IMR-90 (cell line): ENCODE results near the gene NALCN. TPM values are rescaled to one million over a fixed set of nuclear protein-coding genes. Genes with fewer than 3 reads are reported as not detected.

Experiments used
- ATAC-seq: fragments of 200-7000 bp; cut with Tn5 transposase; 2 replicates; pipeline ENCODE4 v1.9.1; 2020; ENCODE audit warnings: low read depth, mild to moderate bottlenecking, moderate library complexity
- BruUV-seq: library from RNA; stranded (reverse); fragments of 400-500 nt; replicated peaks from 2 replicates; lab custom pipeline; 2021; lab: Mats Ljungman, UMichigan
- CTCF ChIA-PET: fragments of 300-600 bp; formaldehyde crosslinking; extraction: SDS; loops from one replicate; lab custom pipeline; 2021; ENCODE audit warnings: antibody characterized with exemption; lab: Yijun Ruan, JAX
- POLR2A ChIA-PET: fragments of 300-600 bp; sonication (Branson Sonifier 250); formaldehyde crosslinking; loops from one replicate; lab custom pipeline; 2022; ENCODE audit warnings: antibody characterized with exemption; ENCODE audit not compliant: unreplicated experiment; lab: Charles Lee
- DNase-seq: peaks from one replicate; pipeline ENCODE4 v3.0.0; 2013
- H2AFZ ChIP-seq: replicated peaks from 2 replicates; pipeline ENCODE3; 2013; ENCODE audit warnings: low read length, mild to moderate bottlenecking; ENCODE audit not compliant: poor library complexity
- H2AK5ac ChIP-seq: 2 replicates; pipeline ENCODE4 v1.6.1; 2013; ENCODE audit warnings: low read depth, low read length, inconsistent platforms
- H2AK9ac ChIP-seq: replicated peaks from 2 replicates; pipeline ENCODE3; 2013; ENCODE audit warnings: mild to moderate bottlenecking, low read depth, low read length, moderate library complexity; ENCODE audit not compliant: poor library complexity
- H2BK120ac ChIP-seq: 2 replicates; pipeline ENCODE4 v1.6.1; 2013; ENCODE audit warnings: low read depth, low read length, inconsistent platforms
- H2BK15ac ChIP-seq: 3 replicates; pipeline ENCODE4 v1.6.1; 2013; ENCODE audit warnings: low read depth, low read length, inconsistent platforms
- H2BK20ac ChIP-seq: 2 replicates; pipeline ENCODE4 v1.6.1; 2013; ENCODE audit warnings: low read depth, mild to moderate bottlenecking, inconsistent platforms, low read length, moderate library complexity
- H2BK5ac ChIP-seq: 2 replicates; pipeline ENCODE4 v1.6.1; 2013; ENCODE audit warnings: mild to moderate bottlenecking, low read depth, low read length, inconsistent platforms; ENCODE audit not compliant: poor library complexity, severe bottlenecking
- H3K14ac ChIP-seq: replicated peaks from 2 replicates; pipeline ENCODE4 v1.6.1; 2013; ENCODE audit warnings: low read depth, low read length, inconsistent platforms
- H3K18ac ChIP-seq: 2 replicates; pipeline ENCODE4 v1.6.1; 2013; ENCODE audit warnings: low read depth, low read length, control low read depth
- H3K23ac ChIP-seq: 2 replicates; pipeline ENCODE4 v1.6.1; 2013; ENCODE audit warnings: low read depth, low read length, inconsistent platforms
- H3K27ac ChIP-seq: 2 replicates; pipeline ENCODE4 v1.5.1; 2013; ENCODE audit warnings: mild to moderate bottlenecking, control low read depth, low read length; ENCODE audit not compliant: insufficient read depth
- H3K27me3 ChIP-seq: 2 replicates; pipeline ENCODE4 v1.6.1; 2013; ENCODE audit warnings: low read length; ENCODE audit not compliant: control insufficient read depth, insufficient read depth
- H3K36me3 ChIP-seq: 2 replicates; pipeline ENCODE4 v1.6.1; 2013; ENCODE audit warnings: low read length, mixed read lengths; ENCODE audit not compliant: control insufficient read depth, insufficient read depth
- H3K4ac ChIP-seq: 2 replicates; pipeline ENCODE4 v1.6.1; 2013; ENCODE audit warnings: low read depth, low read length, inconsistent platforms
- H3K4me1 ChIP-seq: 2 replicates; pipeline ENCODE4 v1.6.1; 2013; ENCODE audit warnings: low read length, mixed read lengths; ENCODE audit not compliant: control insufficient read depth, insufficient read depth
- H3K4me2 ChIP-seq: 2 replicates; pipeline ENCODE4 v1.6.1; 2013; ENCODE audit warnings: low read depth, mild to moderate bottlenecking, control low read depth, low read length, moderate library complexity
- H3K4me3 ChIP-seq: 2 replicates; pipeline ENCODE4 v1.5.1; 2013; ENCODE audit warnings: low read depth, mild to moderate bottlenecking, control low read depth, low read length, moderate library complexity; ENCODE audit not compliant: insufficient read depth
- H3K56ac ChIP-seq: 2 replicates; pipeline ENCODE4 v1.6.1; 2013; ENCODE audit warnings: low read length, inconsistent platforms; ENCODE audit not compliant: insufficient read depth; ENCODE audit errors: extremely low read depth
- H3K79me1 ChIP-seq, 2 experiments: 2 replicates each; pipeline ENCODE4 v1.6.1; 2013; ENCODE audit warnings: low read length in 2 of 2, inconsistent platforms in 1 of 2, low read depth in 1 of 2
- H3K9ac ChIP-seq: 2 replicates; pipeline ENCODE4 v1.6.1; 2013; ENCODE audit warnings: low read depth, low read length, control low read depth
- H3K9me1 ChIP-seq: 2 replicates; pipeline ENCODE4 v1.6.1; 2013; ENCODE audit warnings: low read length, inconsistent platforms; ENCODE audit not compliant: insufficient read depth
- H3K9me3 ChIP-seq: 2 replicates; pipeline ENCODE4 v1.6.1; 2013; ENCODE audit warnings: low read length; ENCODE audit not compliant: control insufficient read depth, insufficient read depth
- H4K20me1 ChIP-seq: 2 replicates; pipeline ENCODE4 v1.6.1; 2013; ENCODE audit warnings: low read length, inconsistent platforms; ENCODE audit not compliant: insufficient read depth
- H4K5ac ChIP-seq: 2 replicates; pipeline ENCODE4 v1.6.1; 2013; ENCODE audit warnings: mild to moderate bottlenecking, low read depth, low read length, control low read depth
- H4K8ac ChIP-seq, 2 experiments: 2 replicates each; pipeline ENCODE4 v1.6.1; 2013; ENCODE audit warnings: low read depth in 2 of 2, low read length in 2 of 2, control low read depth in 1 of 2, inconsistent platforms in 1 of 2
- H4K91ac ChIP-seq: 2 replicates; pipeline ENCODE4 v1.6.1; 2013; ENCODE audit warnings: low read depth, low read length, inconsistent platforms; ENCODE audit not compliant: insufficient read depth
- BHLHE40 ChIP-seq: fragments of 150-350 bp; IDR thresholded peaks from 2 replicates; pipeline ENCODE4 v1.6.1; 2016; ENCODE audit warnings: mild to moderate bottlenecking, low read depth, low read length
- CEBPB ChIP-seq: IDR thresholded peaks from 2 replicates; pipeline ENCODE4 v1.6.1; 2012; ENCODE audit warnings: low read depth, low read length, improper control_type of control experiment
- CHD1 ChIP-seq: IDR thresholded peaks from 2 replicates; pipeline ENCODE4 v1.6.1; 2012; ENCODE audit warnings: low read depth, low read length, improper control_type of control experiment
- CTCF ChIP-seq: conservative IDR thresholded peaks from 2 replicates; pipeline ENCODE4 v1.5.1; 2012; ENCODE audit warnings: mild to moderate bottlenecking, low read depth, low read length, improper control_type of control experiment
- ELK1 ChIP-seq: fragments of 150-350 bp; IDR thresholded peaks from 2 replicates; pipeline ENCODE4 v1.6.1; 2016; ENCODE audit warnings: low read depth, mild to moderate bottlenecking, low read length, moderate library complexity, borderline replicate concordance
- FOS ChIP-seq: fragments of 150-350 bp; IDR thresholded peaks from 2 replicates; pipeline ENCODE4 v1.6.1; 2016; ENCODE audit warnings: low read depth, low read length
- MAFK ChIP-seq: IDR thresholded peaks from 2 replicates; pipeline ENCODE4 v1.6.1; 2012; ENCODE audit warnings: low read depth, low read length, improper control_type of control experiment
- MAZ ChIP-seq: IDR thresholded peaks from 2 replicates; pipeline ENCODE4 v1.6.1; 2012; ENCODE audit warnings: low read depth, mild to moderate bottlenecking, low read length, improper control_type of control experiment, moderate library complexity, borderline replicate concordance
- MXI1 ChIP-seq: IDR thresholded peaks from 2 replicates; pipeline ENCODE4 v1.6.1; 2012; ENCODE audit warnings: low read depth, mild to moderate bottlenecking, low read length, moderate library complexity, borderline replicate concordance
- NFE2L2 ChIP-seq: fragments of 150-350 bp; IDR thresholded peaks from 2 replicates; pipeline ENCODE4 v1.6.1; 2016; ENCODE audit warnings: low read depth, mild to moderate bottlenecking, low read length
- POLR2A ChIP-seq: IDR thresholded peaks from 2 replicates; pipeline ENCODE4 v1.6.1; 2012; ENCODE audit warnings: mild to moderate bottlenecking, low read depth, low read length
- RAD21 ChIP-seq: IDR thresholded peaks from 2 replicates; pipeline ENCODE4 v1.6.1; 2012; ENCODE audit warnings: low read length, improper control_type of control experiment
- RCOR1 ChIP-seq: IDR thresholded peaks from 2 replicates; pipeline ENCODE4 v1.6.1; 2012; ENCODE audit warnings: mild to moderate bottlenecking, low read length, improper control_type of control experiment; ENCODE audit not compliant: insufficient replicate concordance
- RFX5 ChIP-seq: IDR thresholded peaks from 2 replicates; pipeline ENCODE4 v1.8.0; 2012; ENCODE audit warnings: low read depth, mild to moderate bottlenecking, low read length, moderate library complexity
- USF2 ChIP-seq: fragments of 150-350 bp; IDR thresholded peaks from 2 replicates; pipeline ENCODE4 v1.6.1; 2017; ENCODE audit warnings: mild to moderate bottlenecking, antibody characterized with exemption, low read length, low read depth
- WGBS, 2 experiments: methylation state at CpG; one replicate each; pipeline versions ENCODE4 v1.1.5 to v1.1.7; 2013; ENCODE audit warnings: missing lambda C conversion rate in 2 of 2; ENCODE audit not compliant: insufficient read length in 1 of 2; ENCODE audit errors: extremely low coverage in 2 of 2; 5-methylcytosine and 5-hydroxymethylcytosine counted together
- dilution Hi-C: fragments of 300-500 bp; cut with HindIII; formaldehyde crosslinking; loops from one replicate; pipeline ENCODE4 v1.14.3; 2018; ENCODE audit warnings: low sequenced_read_pairs; ENCODE audit not compliant: unreplicated experiment
- in situ Hi-C: fragments of 300-500 bp; cut with MboI; formaldehyde crosslinking; loops from 3 replicates; pipeline ENCODE4 v1.14.3; 2019; ENCODE audit warnings: low sequenced_read_pairs, inconsistent platforms, mixed read lengths
- intact Hi-C: fragments of 100-400 bp; cut with micrococcal nuclease; formaldehyde crosslinking; loops from 2 replicates; pipeline ENCODE4 v1.10.0; 2022
- polyA plus RNA-seq, 3 experiments: library from polyadenylated mRNA; depleted of rRNA; stranded (reverse); fragments of >200 nt; gene quantifications; 2 replicates each; pipeline ENCODE4 v1.2.3, GENCODE V29; 2012; ENCODE audit warnings: low replicate concordance in 1 of 3
- total RNA-seq: library from RNA; depleted of rRNA; stranded (reverse); fragments of >200 nt; gene quantifications from 2 replicates; pipeline ENCODE4 v1.2.3, GENCODE V29; 2012

NALCN gene
- total and polyA plus RNA-seq, 2 of the 4 experiments (the other 2 are of a cell fraction): 2.9 to 4.8 TPM

GRCh38 chr13:101415358-101416174 lies 742 bp downstream of the NALCN start:
- no peak overlapping the region for H2BK20ac ChIP-seq
- H3K56ac ChIP-seq: no peak overlapping the region
- H2AK9ac ChIP-seq: peak overlapping the region; percentile 81
- H3K27me3 ChIP-seq: no peaks in the 10 kb centered on the region
- no peak overlapping the region for H4K8ac ChIP-seq
- H3K14ac ChIP-seq: no peak overlapping the region
- H3K36me3 ChIP-seq: no peaks in the 10 kb centered on the region
- no CpG with 5 or more reads among the region's 43 CpGs for WGBS, 2 experiments
- H3K9ac ChIP-seq: no peak overlapping the region
- DNase-seq (no peak), ATAC-seq (peak; percentile 18)
- intact Hi-C loops (loop anchor here (5.0 kb wide), 2 partner anchors 37 to 263 kb away; partner anchors contain the start of gene ITGBL1), in situ Hi-C loops (no loop called here), dilution Hi-C loops (no loop called here)
- no peak overlapping the region; the same call in 1 of the 2 replicates for H3K23ac ChIP-seq
- ChIA-PET CTCF (no interaction called here), POLR2A (no interaction called here)
- no peaks in the 10 kb centered on the region for H3K9me3 ChIP-seq
- H2AFZ ChIP-seq: peak overlapping the region; percentile 84
- no peak overlapping the region for H4K91ac ChIP-seq
- H2BK15ac ChIP-seq: no peak overlapping the region
- no peak overlapping the region for H2BK5ac ChIP-seq
- H4K5ac ChIP-seq: no peak overlapping the region
- H2BK120ac ChIP-seq: no peak overlapping the region
- no peaks in the 10 kb centered on the region for H4K20me1 ChIP-seq
- H3K18ac ChIP-seq: no peak overlapping the region
- peak overlapping the region; percentile 49; the same call in 1 of the 2 replicates for H2AK5ac ChIP-seq
- no peaks in the 10 kb centered on the region for H3K79me1 ChIP-seq
- peak overlapping the region; percentile 65 for H3K4me3 ChIP-seq
- H3K4ac ChIP-seq: no peak overlapping the region
- BruUV-seq: no TSS peak
- H3K9me1 ChIP-seq: no peaks in the 10 kb centered on the region
- H3K27ac ChIP-seq: no peak overlapping the region
- H3K4me1 ChIP-seq: peaks cover 2% of the 10 kb centered on the region; the same call in 1 of the 2 replicates
- peak overlapping the region; percentile 14 for H3K4me2 ChIP-seq
- no peak for TF ChIP-seq POLR2A
- TF ChIP-seq RCOR1: no peak
- TF ChIP-seq RAD21: no peak
- no peak for TF ChIP-seq RFX5
- no peak for TF ChIP-seq MAFK
- TF ChIP-seq MXI1: no peak
- TF ChIP-seq ELK1: no peak
- TF ChIP-seq CTCF: no peak
- TF ChIP-seq BHLHE40: no peak
- no peak for TF ChIP-seq FOS
- TF ChIP-seq MAZ: no peak
- TF ChIP-seq CEBPB: no peak
- no peak for TF ChIP-seq USF2
- no peak for TF ChIP-seq CHD1
- no peak for TF ChIP-seq NFE2L2
